GM12874 (cell line): ENCODE data around the gene IFIH1.

Source experiments
- CTCF ChIP-seq: IDR thresholded peaks from 2 replicates; pipeline ENCODE4 v1.5.1; 2011; ENCODE audit warnings: low read depth, mild to moderate bottlenecking, control low read depth, low read length, moderate library complexity; ENCODE audit not compliant: insufficient read depth

The IFIH1 gene

GRCh38 chr2:162256591-162256991 lies 61.9 kb downstream of the IFIH1 start:
- no peak for TF ChIP-seq CTCF

GRCh38 chr2:162254236-162254871 lies 64.1 kb downstream of the IFIH1 start:
- TF ChIP-seq CTCF = no peak

- TF ChIP-seq CTCF = no peak
Measured at GRCh38 chr2:162253435-162253834, 65.0 kb downstream of the IFIH1 start.

DNA sequence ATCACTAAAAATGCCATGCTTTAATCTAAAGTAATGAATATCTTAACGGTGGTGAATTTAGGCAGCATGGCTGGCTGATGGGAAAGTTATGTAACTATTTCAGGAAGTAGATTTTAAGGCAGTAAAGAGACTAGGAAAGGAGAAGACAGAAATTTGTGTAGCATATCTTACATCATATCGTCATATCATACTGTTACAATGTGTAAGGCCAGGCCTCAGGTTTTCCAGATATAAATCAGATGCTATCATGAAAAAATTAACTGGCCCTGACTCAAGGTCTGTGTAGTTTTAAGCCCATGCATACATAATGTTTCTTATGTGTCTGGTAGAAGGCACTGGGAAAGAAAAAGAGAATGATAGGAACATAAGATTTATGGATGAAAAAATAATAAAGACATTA lies 66.3 kb downstream of the IFIH1 start:
- TF ChIP-seq CTCF = no peak

GRCh38 chr2:162245781-162246180 lies 72.7 kb downstream of the IFIH1 start:
- no peak for TF ChIP-seq CTCF

GRCh38 chr2:162245061-162245460 lies 73.4 kb downstream of the IFIH1 start:
- TF ChIP-seq CTCF = no peak

GRCh38 chr2:162244541-162245031 lies 73.9 kb downstream of the IFIH1 start:
- no peak for TF ChIP-seq CTCF
